HG03139 (cell line): ENCODE measurements around the gene ARHGAP21.
"Not testable (repeated sequence)": the region's sequence is repeated elsewhere in the genome, so short reads cannot be mapped to it uniquely, and the experiment has no call there.

ENCODE experiments used
- ATAC-seq: cut with Tn5 transposase; IDR thresholded peaks from one replicate; pipeline ENCODE4 v1.9.1; 2021; ENCODE audit not compliant: unreplicated experiment

The ARHGAP21 gene

DNA sequence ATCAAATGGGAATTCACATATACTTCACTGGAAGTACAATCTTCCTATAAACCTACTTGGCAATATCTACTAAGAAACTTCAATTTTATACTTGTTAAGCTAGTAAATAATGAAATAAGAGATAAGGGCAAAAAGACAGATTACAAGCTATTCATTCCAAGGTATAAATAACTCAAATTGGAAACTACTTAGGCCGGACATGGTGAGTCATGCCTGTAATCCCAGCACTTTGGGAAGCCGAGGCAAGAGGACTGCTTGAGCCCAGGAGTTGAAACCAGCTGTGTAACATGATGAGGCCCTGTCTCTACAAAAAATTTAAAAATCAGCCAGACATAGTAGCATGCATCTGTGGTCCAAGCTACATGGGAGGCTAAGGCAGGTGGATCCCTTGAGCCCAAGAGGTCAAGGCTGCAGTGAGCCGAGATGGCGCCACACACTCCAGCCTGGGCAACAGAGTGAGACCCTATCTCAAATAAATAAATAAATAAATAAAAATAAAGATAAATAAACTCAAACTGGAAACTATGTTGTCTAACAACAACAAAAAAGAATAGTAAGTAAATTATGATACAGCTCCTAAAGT lies 37.6 kb downstream of the ARHGAP21 start:
- ATAC-seq: no peak

GRCh38 chr10:24683554-24683953 lies 40.1 kb downstream of the ARHGAP21 start:
- ATAC-seq: no peak

- ATAC-seq: no peak
Observed at GRCh38 chr10:24681572-24682088, 42.1 kb downstream of the ARHGAP21 start.

DNA sequence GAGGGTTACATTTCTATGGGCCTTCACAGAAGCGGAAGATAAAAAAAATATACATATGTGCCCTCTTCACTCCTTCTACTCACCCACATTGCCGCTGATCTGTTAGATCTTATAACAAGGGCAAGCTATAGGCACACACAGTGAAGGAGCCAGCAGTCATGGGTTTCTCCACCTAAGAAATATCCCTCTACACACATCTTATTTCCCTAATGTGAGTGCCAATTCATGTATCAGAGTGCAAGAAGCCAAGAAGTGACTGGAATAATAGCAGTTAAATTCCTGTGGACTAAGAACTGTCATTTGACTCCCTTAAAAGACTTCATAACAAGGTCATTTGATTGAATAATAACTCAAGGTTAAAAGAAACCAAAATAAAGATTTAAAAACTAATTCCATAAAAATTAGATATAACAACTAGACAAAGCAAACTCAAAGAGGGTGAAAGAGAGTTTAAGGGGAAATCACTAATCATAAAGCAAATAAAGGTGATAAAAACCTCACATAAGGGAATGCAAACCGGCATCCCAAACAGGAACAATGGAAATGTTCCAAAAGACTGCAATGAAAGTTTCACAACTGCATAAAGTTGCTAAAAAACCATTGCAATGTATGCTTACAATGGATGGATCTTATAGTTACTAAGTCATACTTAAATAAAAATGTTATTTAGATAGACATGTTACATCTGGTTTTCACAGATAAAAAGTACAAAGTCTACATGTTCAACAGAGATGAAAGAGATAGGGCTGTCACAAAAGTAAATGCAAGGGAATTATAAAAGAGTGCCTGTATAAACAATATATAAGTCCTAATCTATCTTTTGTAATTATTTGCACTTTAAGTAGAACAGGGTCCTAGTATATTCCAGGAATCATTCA lies 42.8 kb downstream of the ARHGAP21 start:
- ATAC-seq: no peak

- no peak for ATAC-seq
Observed at GRCh38 chr10:24678757-24679156, 44.9 kb downstream of the ARHGAP21 start.

DNA sequence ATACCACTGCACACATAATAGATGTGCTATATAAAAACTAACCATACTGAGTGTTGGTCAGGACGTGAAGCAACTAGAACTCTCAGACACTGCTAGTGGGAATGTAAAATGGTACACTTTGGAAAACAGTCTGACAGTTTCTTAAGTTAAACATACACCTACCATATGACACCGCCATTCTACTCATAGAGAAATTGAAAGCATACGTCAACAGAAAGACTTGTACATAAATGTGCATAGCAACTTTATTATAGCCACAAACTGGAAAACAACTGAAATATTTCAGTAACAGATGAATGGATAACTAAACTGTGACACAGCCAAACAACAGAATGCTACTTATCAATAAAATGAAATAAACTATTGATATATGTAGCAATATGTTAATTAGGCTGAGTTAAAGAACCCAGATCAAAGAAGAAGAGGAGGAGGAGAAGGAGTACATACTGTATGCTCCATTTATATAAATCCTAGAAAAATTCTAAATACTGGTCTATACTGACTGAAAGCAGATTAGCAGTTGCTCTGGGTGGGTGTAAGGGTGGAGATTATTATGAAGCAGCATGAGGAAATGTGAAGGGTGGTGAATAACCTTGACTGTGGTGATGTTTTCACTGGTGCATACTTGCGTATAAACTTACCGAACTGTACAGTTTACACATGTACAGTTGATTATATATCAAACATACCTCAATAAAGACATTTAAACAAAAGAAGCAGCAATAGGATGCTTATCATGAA lies 48.6 kb downstream of the ARHGAP21 start:
- no peak for ATAC-seq

DNA sequence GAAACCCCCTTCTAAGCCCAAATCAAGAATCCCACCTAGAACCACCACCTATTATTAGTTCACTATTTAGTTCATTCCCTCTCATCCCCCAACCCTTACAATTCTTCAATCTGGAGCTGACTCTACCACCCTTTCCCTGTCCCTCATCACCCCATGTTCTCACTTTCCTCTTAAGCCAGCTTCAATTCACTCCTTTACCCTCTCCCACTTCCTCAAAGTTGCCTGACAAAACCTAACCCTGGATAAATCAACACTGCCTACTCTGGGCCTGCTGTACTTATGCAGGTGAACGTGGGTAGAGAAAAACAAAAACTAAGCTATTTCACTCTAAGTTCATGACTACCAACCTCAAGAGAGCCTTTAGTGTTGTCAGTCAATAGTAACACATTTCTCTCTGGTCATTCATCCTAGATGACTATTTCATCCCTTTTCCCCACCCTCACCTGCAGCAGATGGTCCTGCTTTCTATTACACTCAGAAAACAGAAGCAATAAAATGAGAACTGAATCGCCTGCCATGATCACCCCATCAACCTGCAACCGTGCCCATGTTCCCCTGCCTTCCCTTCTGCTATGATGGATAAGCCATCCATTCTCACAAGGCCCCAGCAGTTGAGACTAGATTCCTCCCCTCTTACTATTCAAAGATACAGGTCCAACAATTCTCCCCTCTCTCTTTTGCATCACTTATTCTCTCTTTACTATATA lies 52.6 kb downstream of the ARHGAP21 start:
- ATAC-seq: no peak

DNA sequence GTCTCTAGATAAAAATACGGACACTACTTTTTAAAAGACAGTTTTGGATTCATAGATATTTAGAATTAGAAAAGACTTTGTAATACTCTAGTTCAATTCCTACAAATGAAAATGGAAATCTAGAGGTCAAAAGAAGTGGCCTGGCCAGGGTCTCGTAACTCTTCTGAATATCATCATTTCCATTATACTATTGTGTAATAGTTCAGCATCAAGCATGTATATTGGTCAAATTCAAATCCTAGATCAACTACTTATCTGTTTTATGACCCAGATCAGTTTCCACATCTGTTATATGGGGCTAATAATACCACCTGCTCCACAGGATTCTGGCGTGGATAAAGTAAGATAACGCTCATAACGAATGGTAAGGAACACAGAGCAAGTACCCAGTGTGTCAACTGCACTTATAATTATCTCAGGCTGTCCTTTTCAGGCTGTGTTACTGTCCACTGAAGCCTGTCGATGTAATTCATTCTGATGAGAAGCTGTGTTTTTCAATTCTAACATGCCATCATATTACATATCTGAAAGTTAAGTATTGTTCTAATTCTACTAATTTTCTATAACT lies 54.3 kb downstream of the ARHGAP21 start:
- ATAC-seq: no peak

- ATAC-seq: no peak
Observed at GRCh38 chr10:24668247-24668646, 55.4 kb downstream of the ARHGAP21 start.

- no peak for ATAC-seq
Observed at GRCh38 chr10:24664991-24665390, 58.7 kb downstream of the ARHGAP21 start.

- ATAC-seq: no peak
Observed at GRCh38 chr10:24661376-24661775, 62.3 kb downstream of the ARHGAP21 start.

DNA sequence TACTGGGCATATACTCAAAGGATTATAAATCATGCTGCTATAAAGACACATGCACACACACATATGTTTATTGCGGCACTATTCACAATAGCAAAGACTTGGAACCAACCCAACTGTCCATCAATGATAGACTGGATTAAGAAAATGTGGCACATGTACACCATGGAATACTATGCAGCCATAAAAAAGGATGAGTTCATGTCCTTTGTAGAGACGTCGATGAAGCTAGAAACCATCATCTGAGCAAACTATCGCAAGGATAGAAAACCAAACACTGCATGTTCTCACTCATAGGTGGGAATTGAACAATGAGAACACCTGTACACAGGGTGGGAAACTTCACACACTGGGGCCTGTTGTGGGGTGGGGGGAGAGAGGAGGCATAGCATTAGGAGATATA lies 65.4 kb downstream of the ARHGAP21 start:
- not testable (repeated sequence) for ATAC-seq

DNA sequence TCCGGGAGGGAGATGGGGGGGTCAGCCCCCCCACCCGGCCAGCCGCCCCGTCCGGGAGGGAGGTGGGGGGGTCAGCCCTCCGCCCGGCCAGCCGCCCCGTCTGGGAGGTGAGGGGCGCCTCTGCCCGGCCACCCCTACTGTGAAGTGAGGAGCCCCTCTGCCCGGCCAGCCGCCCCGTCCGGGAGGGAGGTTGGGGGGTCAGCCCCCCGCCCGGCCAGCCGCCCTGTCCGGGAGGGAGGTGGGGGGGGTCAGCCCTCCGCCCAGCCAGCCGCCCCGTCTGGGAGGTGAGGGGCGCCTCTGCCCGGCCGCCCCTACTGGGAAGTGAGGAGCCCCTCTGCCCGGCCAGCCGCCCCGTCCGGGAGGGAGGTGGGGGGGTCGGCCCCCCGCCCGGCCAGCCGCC lies 67.4 kb downstream of the ARHGAP21 start:
- not testable (repeated sequence) for ATAC-seq

DNA sequence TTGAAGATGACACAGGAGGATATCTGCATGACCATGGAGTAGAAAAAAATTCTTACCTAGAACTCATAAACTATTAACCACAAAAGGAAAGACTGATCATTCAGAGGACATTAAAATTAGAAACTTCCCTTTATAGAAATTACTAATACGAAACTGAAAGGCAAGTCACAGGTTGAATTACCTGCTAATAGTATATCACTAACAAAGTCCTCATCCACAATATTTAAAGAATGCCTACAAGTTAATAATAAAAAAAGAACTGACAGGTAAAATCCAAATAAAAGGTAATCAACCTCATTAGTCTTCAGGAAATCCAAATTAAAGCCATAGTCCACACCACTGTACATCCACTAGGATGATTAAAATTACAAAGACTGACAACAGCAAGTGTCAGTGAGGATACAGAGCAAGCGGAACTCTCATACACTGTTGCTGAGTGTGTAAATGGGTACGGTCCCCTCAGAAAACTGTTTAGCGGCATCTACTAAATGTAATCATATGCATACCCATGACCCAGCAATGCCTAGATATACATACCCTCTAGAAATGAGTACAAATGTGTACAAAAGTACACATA lies 71.2 kb downstream of the ARHGAP21 start:
- peak; percentile 77 for ATAC-seq

DNA sequence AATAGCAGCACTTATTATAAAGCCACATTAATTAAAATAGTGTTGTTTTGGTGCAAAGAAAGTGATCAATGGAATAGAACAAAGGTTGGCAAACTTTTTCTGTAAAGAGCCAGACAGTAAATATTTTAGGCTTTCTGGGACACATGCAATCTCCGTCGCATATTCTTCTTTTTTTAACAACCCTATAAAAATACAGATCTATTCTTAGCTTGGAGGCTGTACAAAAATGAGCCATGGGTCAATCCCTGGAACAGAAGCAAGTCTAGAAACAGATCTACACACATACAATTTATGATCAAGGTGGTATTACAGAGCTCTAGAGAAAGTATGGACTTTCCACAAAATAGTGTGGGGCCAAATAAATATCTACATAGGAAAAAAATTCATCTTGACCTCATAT lies 71.8 kb downstream of the ARHGAP21 start:
- ATAC-seq: peak; percentile 8

DNA sequence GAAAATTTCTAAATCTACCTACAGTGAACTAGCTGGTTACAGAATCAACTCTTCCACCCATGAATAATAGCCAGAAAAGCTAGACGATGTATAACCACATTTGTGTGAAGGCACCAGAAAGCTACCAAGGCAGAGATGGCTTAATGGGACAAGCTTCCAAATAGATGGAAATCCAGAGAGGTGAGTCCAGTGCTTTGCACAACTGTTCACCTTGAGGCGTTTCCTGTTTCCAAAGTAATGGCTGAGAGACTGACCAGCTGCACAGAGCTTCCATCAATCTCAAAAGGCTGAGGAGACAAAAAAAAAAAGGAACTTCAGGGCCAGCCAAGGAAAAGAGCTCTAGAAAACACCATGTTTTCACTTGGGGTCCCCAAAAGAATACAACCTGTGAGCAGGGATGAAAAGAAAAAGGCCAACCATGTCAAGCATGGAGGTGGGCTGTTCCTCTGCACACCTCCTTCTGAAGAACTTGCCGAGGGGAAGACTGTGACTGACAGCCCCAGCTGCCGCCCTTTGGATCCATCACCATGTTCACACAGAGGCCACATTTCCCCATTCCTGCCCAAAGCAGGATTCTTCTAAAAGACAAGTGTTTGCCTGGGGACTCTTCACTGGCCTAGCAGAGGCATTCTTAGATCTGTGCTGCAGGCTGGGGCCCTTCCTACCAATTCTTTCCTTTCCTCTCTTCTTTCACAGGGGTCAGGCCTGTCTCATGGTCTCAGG lies 72.9 kb downstream of the ARHGAP21 start:
- no peak for ATAC-seq

- no peak for ATAC-seq
Observed at GRCh38 chr10:24645784-24646183, 77.9 kb downstream of the ARHGAP21 start.

GRCh38 chr10:24645022-24645421 lies 78.7 kb downstream of the ARHGAP21 start:
- no peak for ATAC-seq

DNA sequence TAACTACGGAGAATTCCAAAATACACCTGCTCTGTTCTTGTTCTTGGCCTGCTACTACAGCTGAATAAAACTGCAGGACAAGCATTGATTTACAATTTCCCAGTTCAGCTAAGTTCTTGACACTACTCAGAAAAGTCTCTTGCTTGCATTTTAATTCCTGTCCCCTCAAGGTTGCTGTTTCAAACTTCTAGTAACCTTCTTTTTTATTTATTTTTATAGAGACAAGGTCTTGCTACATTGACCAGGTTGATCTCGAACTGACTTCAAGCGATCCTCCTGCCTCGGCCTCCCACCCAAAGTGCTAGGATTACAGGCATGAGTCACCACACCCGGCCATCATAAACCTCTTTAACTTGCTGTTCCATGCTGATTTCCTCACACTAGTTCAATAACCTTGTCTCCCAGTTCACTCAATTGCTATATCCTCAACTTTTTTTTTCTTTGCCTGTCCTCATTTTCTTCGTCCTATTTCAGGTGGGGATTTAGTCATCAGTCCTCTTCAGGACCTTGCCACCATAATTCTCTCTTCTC lies 79.9 kb downstream of the ARHGAP21 start:
- no peak for ATAC-seq
